Astrocyte of the spinal cord (primary cell): Measurements from ENCODE around the gene ATP2B3.

Source experiments
- DNase-seq: peaks from one replicate; pipeline ENCODE4 v3.0.0; 2011; ENCODE audit warnings: low read depth, low spot score
- H3K4me3 ChIP-seq: 2 replicates; pipeline ENCODE4 v1.5.1; 2011; ENCODE audit warnings: low read depth, mild to moderate bottlenecking, low read length, moderate library complexity
- CTCF ChIP-seq: IDR thresholded peaks from 2 replicates; pipeline ENCODE4 v1.5.1; 2012; ENCODE audit warnings: low read depth, mild to moderate bottlenecking, low read length, inconsistent platforms
- in situ Hi-C: cut with HindIII; loops from 2 replicates; pipeline ENCODE4 v1.10.0; 2017; ENCODE audit warnings: low sequenced_read_pairs

The ATP2B3 gene

GRCh38 chrX:153519569-153520286 is 2.3 kb downstream of the ATP2B3 start:
- in situ Hi-C loops: no loop called here
- TF ChIP-seq CTCF: no peak
- no peak overlapping the region for H3K4me3 ChIP-seq
- DNase-seq: no peak

GRCh38 chrX:153520287-153520917 is 3.0 kb downstream of the ATP2B3 start:
- H3K4me3 ChIP-seq: no peak overlapping the region
- no peak for DNase-seq
- no peak for TF ChIP-seq CTCF
- in situ Hi-C loops: no loop called here

- no peak for TF ChIP-seq CTCF
- in situ Hi-C loops: no loop called here
- H3K4me3 ChIP-seq: no peak overlapping the region
- DNase-seq: no peak
Measured at GRCh38 chrX:153521034-153521433, 3.6 kb downstream of the ATP2B3 start.

- no peak for TF ChIP-seq CTCF
- H3K4me3 ChIP-seq: no peak overlapping the region
- in situ Hi-C loops: no loop called here
- no peak for DNase-seq
Measured at GRCh38 chrX:153522259-153522658, 4.8 kb downstream of the ATP2B3 start.

GRCh38 chrX:153523269-153523668 is 5.8 kb downstream of the ATP2B3 start:
- H3K4me3 ChIP-seq: no peak overlapping the region
- TF ChIP-seq CTCF: no peak
- DNase-seq: no peak
- in situ Hi-C loops: no loop called here

- in situ Hi-C loops: no loop called here
- no peak for TF ChIP-seq CTCF
- DNase-seq: no peak
- H3K4me3 ChIP-seq: no peak overlapping the region
Measured at GRCh38 chrX:153524234-153524633, 6.8 kb downstream of the ATP2B3 start.
